ENCODE results near the gene KLF15. TPM values are rescaled to one million over a fixed set of nuclear protein-coding genes. Genes with fewer than 3 reads are reported as not detected.

Gene KLF15
- total and polyA plus RNA-seq, 2 of the 4 experiments (the other 2 are of a cell fraction) = 0.18 to 0.24 TPM

DNA sequence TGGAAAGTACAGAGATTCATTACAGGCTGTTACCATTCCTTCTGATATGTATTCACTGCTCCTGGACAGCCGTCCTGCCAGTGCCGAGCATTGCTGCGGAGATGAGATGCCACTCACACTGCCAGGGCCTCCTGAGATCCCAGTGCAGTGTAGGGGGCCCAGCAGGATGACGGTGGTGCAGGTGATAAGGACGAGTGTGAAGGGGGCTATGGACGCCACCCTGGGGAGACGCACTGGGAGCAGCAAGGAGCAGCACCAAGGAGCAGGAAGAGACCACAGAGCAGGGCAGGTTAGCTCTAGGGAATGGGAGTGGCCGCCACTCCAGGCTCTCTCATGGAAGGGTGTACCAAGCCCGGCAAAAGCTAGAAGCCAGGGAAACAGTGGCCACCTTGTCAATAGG lies 4.0 kb upstream of the KLF15 start:
- 60% methylated on average over 5 of the region's 9 CpGs; no CpG with 5 or more reads in 1 of the 2 experiments for WGBS, 2 experiments (ENCODE audit: extremely low coverage in 2 of 2, insufficient read length in 1 of 2)
- no peak for TF ChIP-seq POLR2A (IDR thresholded peaks at IDR 0.05; ENCODE audit: low read depth, low read length)
- no peak for TF ChIP-seq NFE2L2 (IDR thresholded peaks at IDR 0.05; ENCODE audit: low read depth, low read length)
- no peak for TF ChIP-seq SMC3 (IDR thresholded peaks at IDR 0.05; ENCODE audit: low read depth, low read length)
- no peak for TF ChIP-seq RCOR1 (IDR thresholded peaks at IDR 0.05; ENCODE audit: insufficient replicate concordance, low read length)
- TF ChIP-seq, protein P1, sequence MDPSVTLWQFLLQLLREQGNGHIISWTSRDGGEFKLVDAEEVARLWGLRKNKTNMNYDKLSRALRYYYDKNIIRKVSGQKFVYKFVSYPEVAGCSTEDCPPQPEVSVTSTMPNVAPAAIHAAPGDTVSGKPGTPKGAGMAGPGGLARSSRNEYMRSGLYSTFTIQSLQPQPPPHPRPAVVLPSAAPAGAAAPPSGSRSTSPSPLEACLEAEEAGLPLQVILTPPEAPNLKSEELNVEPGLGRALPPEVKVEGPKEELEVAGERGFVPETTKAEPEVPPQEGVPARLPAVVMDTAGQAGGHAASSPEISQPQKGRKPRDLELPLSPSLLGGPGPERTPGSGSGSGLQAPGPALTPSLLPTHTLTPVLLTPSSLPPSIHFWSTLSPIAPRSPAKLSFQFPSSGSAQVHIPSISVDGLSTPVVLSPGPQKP (IDR thresholded peaks at IDR 0.05; ENCODE audit: borderline replicate concordance, low read depth, low read length) = no peak
- TF ChIP-seq MXI1 (IDR thresholded peaks at IDR 0.05; ENCODE audit: borderline replicate concordance, low read depth, low read length) = no peak
- TF ChIP-seq MAZ (IDR thresholded peaks at IDR 0.05; ENCODE audit: borderline replicate concordance, low read depth, low read length) = no peak
- no peak overlapping the region for H3K4ac ChIP-seq (ENCODE audit: low read depth, low read length)
- H3K27me3 ChIP-seq (ENCODE audit: control insufficient read depth, insufficient read depth, low read length) = peaks cover 60% of the 10 kb centered on the region
- intact Hi-C loops (cut with micrococcal nuclease) (no loop called here), in situ Hi-C loops (cut with MboI; ENCODE audit: low sequenced_read_pairs) (no loop called here), dilution Hi-C loops (cut with HindIII; ENCODE audit: low sequenced_read_pairs, unreplicated experiment) (no loop called here)
- no peak for DNase-seq
- no peak overlapping the region for H2AK9ac ChIP-seq (replicated peaks; ENCODE audit: low read depth, low read length, poor library complexity)
- H4K91ac ChIP-seq (ENCODE audit: insufficient read depth, low read depth, low read length) = no peak overlapping the region
- ATAC-seq (ENCODE audit: low read depth) = no peak
- CTCF ChIA-PET = no interaction called here
- POLR2A ChIA-PET (ENCODE audit: unreplicated experiment) = no interaction called here
- H3K36me3 ChIP-seq (ENCODE audit: control insufficient read depth, insufficient read depth, low read length) = no peaks in the 10 kb centered on the region
- H2BK120ac ChIP-seq (ENCODE audit: low read depth, low read length) = no peak overlapping the region
- H3K4me1 ChIP-seq (ENCODE audit: control insufficient read depth, insufficient read depth, low read length) = 0 out of 2 replicates have a peak, but pooled peaks cover 2% of the 10 kb centered on the region
- no peak overlapping the region for H3K23ac ChIP-seq (ENCODE audit: low read depth, low read length)
- peaks cover 2% of the 10 kb centered on the region; the same call in 1 of the 2 replicates for H3K9me3 ChIP-seq (ENCODE audit: control insufficient read depth, insufficient read depth, low read length)
- no peaks in the 10 kb centered on the region for H4K20me1 ChIP-seq (ENCODE audit: insufficient read depth, low read length)
- no peaks in the 10 kb centered on the region for H3K9me1 ChIP-seq (ENCODE audit: insufficient read depth, low read length)
- H4K8ac ChIP-seq (ENCODE audit: low read depth in 2 of 2, low read length in 2 of 2) = no peak overlapping the region
- no peak overlapping the region for H3K18ac ChIP-seq (ENCODE audit: low read depth, low read length)
- H3K4me3 ChIP-seq (ENCODE audit: insufficient read depth, low read depth, low read length) = no peak overlapping the region
- BruUV-seq (replicated peaks) = no TSS peak
- no peak overlapping the region for H4K5ac ChIP-seq (ENCODE audit: low read depth, low read length)
- H2AK5ac ChIP-seq (ENCODE audit: low read depth, low read length) = no peak overlapping the region
- H3K27ac ChIP-seq (ENCODE audit: insufficient read depth, low read length) = no peak overlapping the region
- H3K4me2 ChIP-seq (ENCODE audit: low read depth, low read length) = no peak overlapping the region
- H3K79me1 ChIP-seq (ENCODE audit: low read depth in 1 of 2, low read length in 2 of 2) = no peaks in the 10 kb centered on the region
- H2AFZ ChIP-seq (replicated peaks; ENCODE audit: low read length, poor library complexity) = no peak overlapping the region
- no peak overlapping the region for H2BK5ac ChIP-seq (ENCODE audit: low read depth, low read length, poor library complexity, severe bottlenecking)
- no peak overlapping the region for H3K9ac ChIP-seq (ENCODE audit: low read depth, low read length)
- no peak overlapping the region for H2BK15ac ChIP-seq (ENCODE audit: low read depth, low read length)
- no peak overlapping the region for H2BK20ac ChIP-seq (ENCODE audit: low read depth, low read length)
- no peak overlapping the region for H3K56ac ChIP-seq (ENCODE audit: extremely low read depth, insufficient read depth, low read length)
- H3K14ac ChIP-seq (replicated peaks; ENCODE audit: low read depth, low read length) = no peak overlapping the region
